ENCODE results near the gene DEUP1.

DNA sequence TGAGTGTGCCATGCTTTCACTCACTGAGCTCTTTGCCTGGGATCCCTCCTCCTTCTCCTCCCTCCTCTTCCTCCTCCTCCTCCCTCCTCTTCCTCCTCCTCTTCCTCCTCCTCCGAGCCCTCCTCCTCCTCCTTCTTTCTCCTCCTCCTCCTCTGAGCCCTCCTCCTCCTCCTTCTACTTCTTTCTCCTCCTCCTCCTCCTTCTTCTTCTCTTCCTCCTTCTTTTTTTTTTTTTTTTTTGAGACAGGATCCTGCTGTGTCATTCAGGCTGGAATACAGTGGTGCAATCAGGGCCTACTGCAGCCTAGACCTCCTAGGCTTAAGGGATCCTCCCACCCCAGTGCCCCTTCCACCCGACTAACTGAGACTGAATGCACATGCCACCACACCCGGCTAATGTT lies 62.3 kb downstream of the DEUP1 start:
- TF ChIP-seq ZBTB21 (CRISPR knock-in tag; IDR thresholded peaks at IDR 0.05; ENCODE audit: borderline replicate concordance) (no peak), JUN (CRISPR knock-in tag; IDR thresholded peaks at IDR 0.05) (no peak)
- TF ChIP-seq, protein P1, sequence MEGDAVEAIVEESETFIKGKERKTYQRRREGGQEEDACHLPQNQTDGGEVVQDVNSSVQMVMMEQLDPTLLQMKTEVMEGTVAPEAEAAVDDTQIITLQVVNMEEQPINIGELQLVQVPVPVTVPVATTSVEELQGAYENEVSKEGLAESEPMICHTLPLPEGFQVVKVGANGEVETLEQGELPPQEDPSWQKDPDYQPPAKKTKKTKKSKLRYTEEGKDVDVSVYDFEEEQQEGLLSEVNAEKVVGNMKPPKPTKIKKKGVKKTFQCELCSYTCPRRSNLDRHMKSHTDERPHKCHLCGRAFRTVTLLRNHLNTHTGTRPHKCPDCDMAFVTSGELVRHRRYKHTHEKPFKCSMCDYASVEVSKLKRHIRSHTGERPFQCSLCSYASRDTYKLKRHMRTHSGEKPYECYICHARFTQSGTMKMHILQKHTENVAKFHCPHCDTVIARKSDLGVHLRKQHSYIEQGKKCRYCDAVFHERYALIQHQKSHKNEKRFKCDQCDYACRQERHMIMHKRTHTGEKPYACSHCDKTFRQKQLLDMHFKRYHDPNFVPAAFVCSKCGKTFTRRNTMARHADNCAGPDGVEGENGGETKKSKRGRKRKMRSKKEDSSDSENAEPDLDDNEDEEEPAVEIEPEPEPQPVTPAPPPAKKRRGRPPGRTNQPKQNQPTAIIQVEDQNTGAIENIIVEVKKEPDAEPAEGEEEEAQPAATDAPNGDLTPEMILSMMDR (IDR thresholded peaks at IDR 0.05), result no peak
- TF ChIP-seq, protein P2, sequence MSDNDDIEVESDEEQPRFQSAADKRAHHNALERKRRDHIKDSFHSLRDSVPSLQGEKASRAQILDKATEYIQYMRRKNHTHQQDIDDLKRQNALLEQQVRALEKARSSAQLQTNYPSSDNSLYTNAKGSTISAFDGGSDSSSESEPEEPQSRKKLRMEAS (CRISPR knock-in tag; IDR thresholded peaks at IDR 0.05), result no peak
